Mesodermal cell (in vitro differentiated cells): Measurements from ENCODE around the gene NRP1.
"Not testable (repeated sequence)": the region's sequence is repeated elsewhere in the genome, so short reads cannot be mapped to it uniquely, and the experiment has no call there.

ENCODE experiments used
- H3K27ac ChIP-seq: 2 replicates; pipeline ENCODE4 v1.7.0; 2013; ENCODE audit warnings: mild to moderate bottlenecking, low read depth, low read length, moderate library complexity; ENCODE audit not compliant: severe bottlenecking
- H3K36me3 ChIP-seq: 2 replicates; pipeline ENCODE4 v1.7.1; 2013; ENCODE audit warnings: mild to moderate bottlenecking, low read length, moderate library complexity; ENCODE audit not compliant: control insufficient read depth, insufficient read depth
- H3K4me1 ChIP-seq: one replicate; pipeline ENCODE4 v1.7.1; 2013; ENCODE audit warnings: mild to moderate bottlenecking, low read length; ENCODE audit not compliant: insufficient read depth, control insufficient read depth, poor library complexity, severe bottlenecking
- H3K4me3 ChIP-seq: 2 replicates; pipeline ENCODE4 v1.7.0; 2013; ENCODE audit warnings: low read length, control low read depth, mild to moderate bottlenecking; ENCODE audit not compliant: insufficient read depth, poor library complexity, severe bottlenecking; ENCODE audit errors: extremely low read depth
- H3K9me3 ChIP-seq: 2 replicates; pipeline ENCODE4 v1.7.1; 2013; ENCODE audit warnings: mild to moderate bottlenecking, low read length, moderate library complexity; ENCODE audit not compliant: control insufficient read depth
- WGBS, 2 experiments: methylation state at CpG; one replicate each; pipeline ENCODE4 v1.1.5; 2013; ENCODE audit warnings: missing lambda C conversion rate in 2 of 2; ENCODE audit not compliant: insufficient coverage in 2 of 2; 5-methylcytosine and 5-hydroxymethylcytosine counted together

The NRP1 gene

GRCh38 chr10:33229252-33229948 is 105.1 kb downstream of the NRP1 start:
- Histone ChIP-seq H3K36me3 (peaks cover 52% of the 10 kb centered on the region), H3K9me3 (no peaks in the 10 kb centered on the region), H3K27ac (peak overlapping the region; percentile 48), H3K4me1 (peaks cover 13% of the 10 kb centered on the region), H3K4me3 (no peak overlapping the region)
- 90 to 100% methylated on average over 2 of the region's 3 CpGs for WGBS, 2 experiments

- Histone ChIP-seq H3K27ac (no peak overlapping the region), H3K36me3 (peaks cover 62% of the 10 kb centered on the region), H3K4me1 (peaks cover 10% of the 10 kb centered on the region), H3K4me3 (no peak overlapping the region), H3K9me3 (no peaks in the 10 kb centered on the region)
- 100% methylated on average over 1 to 2 of the region's 3 CpGs for WGBS, 2 experiments
Measured at GRCh38 chr10:33228426-33228825, 106.0 kb downstream of the NRP1 start.

GRCh38 chr10:33227489-33227888 is 107.0 kb downstream of the NRP1 start:
- H3K27ac ChIP-seq, result no peak overlapping the region
- H3K4me1 ChIP-seq, result peaks cover 10% of the 10 kb centered on the region
- H3K9me3 ChIP-seq, result no peaks in the 10 kb centered on the region
- H3K4me3 ChIP-seq, result no peak overlapping the region
- H3K36me3 ChIP-seq, result peaks cover 63% of the 10 kb centered on the region
- no CpG with 5 or more reads among the region's 2 CpGs for WGBS, 2 experiments

- H3K4me3 ChIP-seq, result no peak overlapping the region
- 100% methylated on average over 2 of the region's 7 CpGs; no CpG with 5 or more reads in 1 of the 2 experiments for WGBS, 2 experiments
- no peaks in the 10 kb centered on the region for H3K9me3 ChIP-seq
- H3K4me1 ChIP-seq, result peaks cover 1% of the 10 kb centered on the region
- H3K36me3 ChIP-seq, result peaks cover 70% of the 10 kb centered on the region
- no peak overlapping the region for H3K27ac ChIP-seq
Measured at GRCh38 chr10:33224251-33224965, 110.1 kb downstream of the NRP1 start.

- Histone ChIP-seq H3K4me3 (no peak overlapping the region), H3K27ac (no peak overlapping the region), H3K9me3 (no peaks in the 10 kb centered on the region), H3K36me3 (peaks cover 77% of the 10 kb centered on the region), H3K4me1 (no peaks in the 10 kb centered on the region)
- 92% methylated on average over 2 of the region's 3 CpGs; no CpG with 5 or more reads in 1 of the 2 experiments for WGBS, 2 experiments
Measured at GRCh38 chr10:33223326-33224000, 111.0 kb downstream of the NRP1 start.

- H3K27ac ChIP-seq, H3K9me3 ChIP-seq, H3K4me3 ChIP-seq, H3K4me1 ChIP-seq: not testable (repeated sequence)
- peaks cover 79% of the 10 kb centered on the region for H3K36me3 ChIP-seq
- 100% methylated on average over 1 of the region's 9 CpGs; no CpG with 5 or more reads in 1 of the 2 experiments for WGBS, 2 experiments
Measured at GRCh38 chr10:33222304-33222703, 112.2 kb downstream of the NRP1 start.

- Histone ChIP-seq H3K27ac (no peak overlapping the region), H3K4me3 (no peak overlapping the region), H3K36me3 (peaks cover 78% of the 10 kb centered on the region), H3K9me3 (no peaks in the 10 kb centered on the region), H3K4me1 (no peaks in the 10 kb centered on the region)
- WGBS, 2 experiments, result 82 to 92% methylated on average over 2 to 4 of the region's 4 CpGs
Measured at GRCh38 chr10:33217854-33218253, 116.6 kb downstream of the NRP1 start.

GRCh38 chr10:33216661-33217427 is 117.6 kb downstream of the NRP1 start:
- H3K4me3 ChIP-seq, result no peak overlapping the region
- H3K27ac ChIP-seq, result no peak overlapping the region
- WGBS, 2 experiments, result 93 to 97% methylated on average over 3 of the region's 5 CpGs
- no peaks in the 10 kb centered on the region for H3K4me1 ChIP-seq
- no peaks in the 10 kb centered on the region for H3K9me3 ChIP-seq
- peaks cover 84% of the 10 kb centered on the region for H3K36me3 ChIP-seq

- Histone ChIP-seq H3K36me3 (peaks cover 83% of the 10 kb centered on the region), H3K27ac (no peak overlapping the region), H3K9me3 (no peaks in the 10 kb centered on the region), H3K4me1 (peaks cover 8% of the 10 kb centered on the region), H3K4me3 (no peak overlapping the region)
- WGBS, 2 experiments, result 100% methylated on average over 3 of the region's 3 CpGs
Measured at GRCh38 chr10:33215635-33216034, 118.8 kb downstream of the NRP1 start.

- 86 to 92% methylated on average over 1 to 2 of the region's 2 CpGs for WGBS, 2 experiments
- H3K36me3 ChIP-seq, result peaks cover 81% of the 10 kb centered on the region
- no peak overlapping the region for H3K4me3 ChIP-seq
- H3K4me1 ChIP-seq, result peaks cover 8% of the 10 kb centered on the region
- H3K27ac ChIP-seq, result no peak overlapping the region
- no peaks in the 10 kb centered on the region for H3K9me3 ChIP-seq
Measured at GRCh38 chr10:33215154-33215553, 119.3 kb downstream of the NRP1 start.
